Sigmoid colon (tissue), 7 donors: ENCODE measurements around the gene ACTN4. TPM values are rescaled to one million over a fixed set of nuclear protein-coding genes. Genes with fewer than 3 reads are reported as not detected.

ENCODE experiments used
- DNase-seq: peaks from one replicate; pipeline ENCODE4 v3.0.0-alpha.2; 2019
- H3K27ac ChIP-seq, 4 donors: fragments of 200-600 bp; sonication (generic); one replicate each; pipeline ENCODE4 v1.5.1; 2016 to 2019; ENCODE audit warnings: mild to moderate bottlenecking in 1 of 4
- H3K27me3 ChIP-seq, 3 donors: fragments of 200-600 bp; sonication (generic); one replicate each; pipeline ENCODE4 v1.5.1; 2019; ENCODE audit warnings: mild to moderate bottlenecking in 1 of 3
- H3K36me3 ChIP-seq, 4 donors: fragments of 200-600 bp; sonication (generic); one replicate each; pipeline ENCODE4 v1.5.1; 2016 to 2019
- H3K4me1 ChIP-seq, 4 donors: fragments of 200-600 bp; sonication (generic); one replicate each; pipeline ENCODE4 v1.5.1; 2017 to 2019
- H3K4me3 ChIP-seq, 4 donors: fragments of 200-600 bp; sonication (generic); one replicate each; pipeline ENCODE4 v1.5.1; 2017 to 2019; ENCODE audit warnings: mild to moderate bottlenecking in 2 of 4, moderate library complexity in 1 of 4
- H3K9me3 ChIP-seq, 4 donors: fragments of 200-600 bp in 3 of 4; sonication (generic) in 3 of 4; one replicate each; pipeline versions ENCODE4 v1.5.1 to v1.6.1; 2013 to 2019
- CTCF ChIP-seq, 4 experiments: fragments of 450-650 bp in 3 of 4; fragments of 200-600 bp in 1 of 4; IDR thresholded peaks; one replicate each; pipeline ENCODE4 v1.5.1; 2016 to 2019; ENCODE audit warnings: antibody characterized with exemption in 4 of 4, mild to moderate bottlenecking in 3 of 4, moderate library complexity in 2 of 4
- EP300 ChIP-seq, 4 donors: sonication (generic); formaldehyde crosslinking; IDR thresholded peaks; one replicate each; pipeline ENCODE4 v1.6.1; 2017; ENCODE audit warnings: antibody characterized with exemption in 4 of 4
- POLR2A ChIP-seq, 2 donors: fragments of 450-650 bp; IDR thresholded peaks; one replicate each; pipeline ENCODE4 v1.6.1; 2016; ENCODE audit warnings: antibody characterized with exemption in 2 of 2, mild to moderate bottlenecking in 2 of 2, moderate library complexity in 2 of 2
- POLR2AphosphoS5 ChIP-seq, 4 donors: sonication (generic); formaldehyde crosslinking; IDR thresholded peaks; one replicate each; pipeline ENCODE4 v1.6.1; 2017; ENCODE audit warnings: antibody characterized with exemption in 4 of 4
- WGBS, 2 donors: extraction: QIAGEN DNeasy Blood & Tissue Kit; methylation state at CpG; one replicate each; pipeline ENCODE4 v1.1.7; 2013; 5-methylcytosine and 5-hydroxymethylcytosine counted together
- intact Hi-C: fragments of 100-400 bp; cut with DNase I; formaldehyde crosslinking; loops from one replicate; pipeline ENCODE4 v1.15.1; 2023
- polyA plus RNA-seq, 3 donors: library from polyadenylated mRNA; stranded (reverse); fragments of 200-250 nt; gene quantifications; one replicate each; pipeline ENCODE4 v1.2.3, GENCODE V29; 2013
- total RNA-seq, 4 donors: library from RNA; depleted of rRNA; stranded (reverse); fragments of >200 nt; gene quantifications; one replicate each; pipeline ENCODE4 v1.1.0, GENCODE V29; 2016
- donor health status: healthy with polysubstance abuse.
- donor health status: Bipolar disorder and iron deficiency.
- donor health status: healthy.

ACTN4 gene
- total and polyA plus RNA-seq, 7 donors, result 122 to 456 (median 176) TPM

GRCh38 chr19:38650172-38650775, 2.8 kb downstream of the ACTN4 start:
- Histone ChIP-seq H3K36me3 (no peaks in the 10 kb centered on the region), H3K27me3 (no peaks in the 10 kb centered on the region), H3K9me3 (no peaks in the 10 kb centered on the region), H3K4me3 (peak overlapping the region; percentile 95 to 100 (median 98)), H3K27ac (peak overlapping the region; percentile 96 to 100 (median 98)), H3K4me1 (peaks cover 0 to 68% (median 61%) of the 10 kb centered on the region in 4 donors)
- no peak for DNase-seq
- TF ChIP-seq POLR2AphosphoS5 (IDR thresholded peaks at IDR 0.05) (no peak), CTCF (IDR thresholded peaks at IDR 0.05) (no peak), POLR2A (IDR thresholded peaks at IDR 0.05) (no peak), EP300 (IDR thresholded peaks at IDR 0.05) (no peak)
- WGBS, 2 donors, result 6 to 36% methylated on average over 8 of the region's 8 CpGs
- intact Hi-C loops, result loop anchor here (5.0 to 10.0 kb wide), 2 partner anchors 62 to 755 kb away; partner anchors contain the start of gene ZFP36

- peak; percentile 81 for DNase-seq
- Histone ChIP-seq H3K4me1 (peaks cover 0 to 76% (median 69%) of the 10 kb centered on the region in 4 donors), H3K36me3 (no peaks in the 10 kb centered on the region), H3K27ac (peak overlapping the region; percentile 96 to 100 (median 98)), H3K9me3 (no peaks in the 10 kb centered on the region), H3K4me3 (peak overlapping the region in 3 of 4 donors; percentile 95 to 100 (median 95)), H3K27me3 (no peaks in the 10 kb centered on the region)
- 42 to 67% methylated on average over 12 of the region's 12 CpGs for WGBS, 2 donors
- TF ChIP-seq POLR2AphosphoS5 (IDR thresholded peaks at IDR 0.05) (peak; percentile 39 to 74 (median 58)), POLR2A (IDR thresholded peaks at IDR 0.05) (no peak), EP300 (IDR thresholded peaks at IDR 0.05) (peak in 1 of 4 donors; percentile 5)
- intact Hi-C loops, result loop anchor here (5.0 to 10.0 kb wide), 2 partner anchors 61 to 754 kb away; partner anchors contain the start of gene ZFP36
Observed at GRCh38 chr19:38650911-38651584, 3.6 kb downstream of the ACTN4 start.

GRCh38 chr19:38653028-38653571, 5.7 kb downstream of the ACTN4 start:
- peak; percentile 83 for DNase-seq

GRCh38 chr19:38654628-38655055, 7.2 kb downstream of the ACTN4 start:
- intact Hi-C loops, result loop anchor here (5.0 to 10.0 kb wide), 2 partner anchors 58 to 750 kb away; partner anchors contain the start of gene ZFP36
- TF ChIP-seq POLR2AphosphoS5 (IDR thresholded peaks at IDR 0.05) (peak in 3 of 4 donors; percentile 28 to 56 (median 48)), EP300 (IDR thresholded peaks at IDR 0.05) (peak in 1 of 4 donors; percentile 19), CTCF (IDR thresholded peaks at IDR 0.05) (no peak), POLR2A (IDR thresholded peaks at IDR 0.05) (no peak)
- Histone ChIP-seq H3K27me3 (no peaks in the 10 kb centered on the region), H3K36me3 (no peaks in the 10 kb centered on the region), H3K4me3 (no peak overlapping the region), H3K4me1 (peaks cover 0 to 98% (median 96%) of the 10 kb centered on the region in 4 donors), H3K27ac (peak overlapping the region; percentile 96 to 100 (median 98)), H3K9me3 (no peaks in the 10 kb centered on the region)
- DNase-seq, result no peak
- 11 to 43% methylated on average over 6 of the region's 6 CpGs for WGBS, 2 donors

More at GRCh38 chr19:38653028-38653571, 5.7 kb downstream of the ACTN4 start:
- Histone ChIP-seq H3K4me3 (peak overlapping the region in 1 of 4 donors; percentile 14), H3K27ac (peak overlapping the region; percentile 96 to 100 (median 98)), H3K27me3 (no peaks in the 10 kb centered on the region), H3K36me3 (no peaks in the 10 kb centered on the region), H3K9me3 (no peaks in the 10 kb centered on the region), H3K4me1 (peaks cover 0 to 93% (median 84%) of the 10 kb centered on the region in 4 donors)
- TF ChIP-seq CTCF (IDR thresholded peaks at IDR 0.05) (peak in 1 of 4 experiments; percentile 11), EP300 (IDR thresholded peaks at IDR 0.05) (no peak), POLR2A (IDR thresholded peaks at IDR 0.05) (no peak), POLR2AphosphoS5 (IDR thresholded peaks at IDR 0.05) (peak in 3 of 4 donors; percentile 26 to 57 (median 33))
- WGBS, 2 donors, result 14 to 48% methylated on average over 7 of the region's 7 CpGs
- intact Hi-C loops, result loop anchor here (5.0 to 10.0 kb wide), 2 partner anchors 59 to 752 kb away; partner anchors contain the start of gene ZFP36
